Cardiac atrium fibroblast (primary cell): ENCODE results near the gene EVPLL. TPM values are rescaled to one million over a fixed set of nuclear protein-coding genes. Genes with fewer than 3 reads are reported as not detected.

Experiments
- total RNA-seq: library from RNA; depleted of rRNA; stranded (reverse); fragments of >200 nt; gene quantifications from 2 replicates; pipeline ENCODE4 v1.2.3, GENCODE V29; 2015

The EVPLL gene
- not detected in 2 replicates for total RNA-seq

DNA sequence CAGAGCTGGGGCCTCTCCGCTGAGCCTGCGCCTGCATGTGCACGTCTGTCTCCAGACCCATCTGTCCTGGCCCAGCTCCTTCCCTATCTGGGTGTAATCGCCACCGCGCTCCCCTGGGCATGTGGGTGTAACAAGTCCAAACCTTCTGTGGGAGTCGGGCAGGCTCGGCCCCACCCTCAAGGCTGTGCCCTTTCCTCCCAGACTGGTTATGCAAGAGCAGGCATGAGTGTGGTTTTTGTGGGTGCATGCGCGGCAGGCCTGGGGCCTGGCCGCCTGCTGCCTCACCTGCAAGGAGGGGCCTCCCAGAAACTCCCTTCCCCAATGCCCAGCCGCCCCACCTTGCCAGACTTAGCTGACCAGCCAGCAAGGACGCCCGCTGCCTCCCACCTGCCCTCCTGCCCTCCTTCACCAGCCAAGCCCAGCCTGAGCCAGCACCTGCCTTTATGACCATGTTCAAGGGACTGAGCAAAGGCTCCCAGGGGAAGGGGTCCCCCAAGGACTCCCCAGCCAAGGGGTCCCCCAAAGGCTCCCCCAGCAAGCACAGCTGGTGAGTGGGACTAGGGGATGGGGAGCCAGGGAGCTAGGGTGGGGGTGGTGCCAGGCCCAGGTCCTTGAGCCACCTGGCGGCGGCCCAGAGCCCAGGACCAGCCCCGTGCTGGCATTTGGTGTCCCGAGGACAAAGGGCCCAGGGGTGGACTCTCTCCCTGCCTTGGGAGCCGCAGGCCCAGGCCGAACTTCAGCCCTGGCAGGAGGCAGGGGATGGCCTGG lies at the start of gene EVPLL:
Gene EVPLL, plus strand, starts transcription at position 342 of the 768 bp plus-strand sequence. CDS start 3,160 bp downstream, outside the sequence.

DNA sequence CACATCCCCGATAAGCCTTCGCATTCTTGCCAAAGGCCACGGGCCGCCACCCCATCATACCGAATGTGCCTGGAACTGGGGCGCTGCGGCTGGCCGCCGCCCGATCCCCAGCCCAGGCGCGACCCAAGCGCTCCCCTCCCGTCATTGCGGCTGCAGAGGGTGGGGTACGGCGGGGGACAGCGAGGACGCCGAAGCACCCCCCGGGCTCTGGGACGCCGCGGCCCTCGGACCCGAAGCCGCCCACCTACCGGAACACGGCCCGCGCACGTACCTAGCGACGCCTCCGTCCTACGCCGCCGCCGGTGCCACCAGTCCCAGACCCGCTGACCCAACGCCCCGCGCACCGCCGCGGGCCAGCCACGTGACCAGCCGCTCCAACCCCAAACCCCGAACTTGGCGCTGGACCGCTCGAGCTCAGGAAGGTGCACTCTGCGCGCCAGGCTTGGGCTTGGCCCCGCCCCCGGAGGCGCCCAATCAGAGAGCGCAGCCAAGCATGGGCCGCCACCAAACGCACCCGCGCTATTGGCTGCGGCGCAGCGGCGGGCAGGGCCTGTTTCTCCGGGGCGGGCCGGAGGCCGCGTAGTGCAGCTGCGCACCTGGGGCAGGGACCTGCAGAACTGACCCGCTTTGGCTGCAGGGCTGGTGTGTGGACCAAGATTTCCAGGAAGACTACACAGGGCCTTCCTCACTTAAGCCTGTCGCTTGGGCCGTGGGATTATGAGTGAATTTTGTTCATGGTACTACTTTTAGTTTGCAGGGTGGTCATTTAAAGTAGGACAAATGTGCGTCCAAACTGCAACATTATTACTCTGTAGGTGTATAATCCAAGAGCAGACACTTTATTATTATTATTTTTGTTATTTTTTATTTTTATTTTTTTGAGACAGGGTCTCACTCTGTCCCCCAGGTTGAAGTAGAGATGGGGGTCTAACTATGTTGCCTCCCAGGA lies 14.2 kb upstream of the EVPLL start, which contains the start of gene SHMT1:
Gene SHMT1, minus strand, starts transcription at position 450 of the 949 bp plus-strand sequence. CDS start 7,569 bp downstream, outside the sequence.

Other genes starting within 250 kb of the EVPLL start
- gene ALKBH5, start 193.9 kb upstream of the EVPLL start, total RNA-seq = 100 and 125 TPM in 2 replicates
- 39.2 and 43.4 TPM in 2 replicates for gene LLGL1, start 152.1 kb upstream of the EVPLL start, total RNA-seq
- 198 and 200 TPM in 2 replicates for gene FLII, start 119.0 kb upstream of the EVPLL start, total RNA-seq
- gene MIEF2, start 117.1 kb upstream of the EVPLL start, total RNA-seq = 8.1 and 21.5 TPM in 2 replicates
- gene TOP3A, start 62.8 kb upstream of the EVPLL start, total RNA-seq = 24.0 and 35.0 TPM in 2 replicates
- 7.0 and 12.2 TPM in 2 replicates for gene SMCR8, start 62.5 kb upstream of the EVPLL start, total RNA-seq
- gene SHMT1, start 14.2 kb upstream of the EVPLL start, total RNA-seq = 8.1 and 10.3 TPM in 2 replicates
- gene LGALS9C, start 99.0 kb downstream of the EVPLL start, total RNA-seq = not detected in 2 replicates